Kidney (tissue), 14 donors: ENCODE results near the gene CMYA5. TPM values are rescaled to one million over a fixed set of nuclear protein-coding genes. Genes with fewer than 3 reads are reported as not detected.

Experiments
- DNase-seq, 5 donors: peaks; one replicate each; pipeline ENCODE4 v3.0.0-alpha.2; 2013 to 2020
- FAIRE-seq: peaks from 2 replicates; lab custom pipeline; 2012; peaks lifted over from hg19 to GRCh38; lab: Jason Lieb, UNC
- H3K27ac ChIP-seq, 2 donors: one replicate each; pipeline ENCODE4 v1.7.0; 2013; ENCODE audit warnings: low read depth in 2 of 2, low read length in 2 of 2, inconsistent platforms in 1 of 2
- H3K27me3 ChIP-seq: one replicate; pipeline ENCODE4 v1.7.1; 2013; ENCODE audit warnings: low read length, inconsistent platforms; ENCODE audit not compliant: control insufficient read depth, insufficient read depth
- H3K36me3 ChIP-seq, 3 donors: one replicate each; pipeline versions ENCODE4 v1.7.0 to v1.7.1; 2013; ENCODE audit warnings: low read length in 3 of 3, control low read depth in 1 of 3, inconsistent platforms in 1 of 3; ENCODE audit not compliant: insufficient read depth in 3 of 3, control insufficient read depth in 2 of 3
- H3K4me1 ChIP-seq, 3 donors: one replicate each; pipeline versions ENCODE4 v1.7.0 to v1.7.1; 2013; ENCODE audit warnings: low read length in 3 of 3, inconsistent platforms in 1 of 3, low read depth in 1 of 3; ENCODE audit not compliant: control insufficient read depth in 2 of 3, insufficient read depth in 2 of 3
- H3K4me3 ChIP-seq, 3 donors: one replicate each; pipeline versions ENCODE4 v1.7.0 to v1.8.1; 2013; ENCODE audit warnings: low read length in 3 of 3, control low read depth in 1 of 3, inconsistent platforms in 1 of 3
- H3K9ac ChIP-seq, 3 donors: one replicate each; pipeline versions ENCODE4 v1.7.0 to v1.7.1; 2013; ENCODE audit warnings: low read length in 3 of 3, control low read depth in 1 of 3, inconsistent platforms in 1 of 3
- H3K9me3 ChIP-seq, 3 donors: one replicate each; pipeline versions ENCODE4 v1.7.0 to v1.7.1; 2013; ENCODE audit warnings: low read length in 3 of 3, control low read depth in 1 of 3, inconsistent platforms in 1 of 3; ENCODE audit not compliant: control insufficient read depth in 2 of 3, insufficient read depth in 1 of 3
- intact Hi-C: fragments of 100-400 bp; cut with DNase I; formaldehyde crosslinking; loops from one replicate; pipeline ENCODE4 v1.11.1; 2022
- polyA plus RNA-seq: library from polyadenylated mRNA; stranded (reverse); fragments of 350-450 nt; fragmentation: Illumina TruSeq; extraction: RNeasy Lipid Tissue Mini Kit (QIAGEN cat#74804); gene quantifications from one replicate; pipeline ENCODE4 v1.2.3, GENCODE V29; 2014; ENCODE audit warnings: low read depth, low replicate concordance; ENCODE audit not compliant: insufficient read depth
- total RNA-seq: library from RNA; stranded (reverse); fragmentation: NEBNext Ultra II Directional; extraction: Animal tissue kit (Norgen Biotek cat#: 25700); gene quantifications from one replicate; pipeline ENCODE4 v1.2.1, GENCODE V29; 2021
- TF ChIP-seq, protein P1 (sequence below): IDR thresholded peaks from 3 replicates; pipeline ENCODE4 v1.5.1; 2012; ENCODE audit warnings: mild to moderate bottlenecking, moderate library complexity, borderline replicate concordance; ENCODE audit not compliant: insufficient read depth; ENCODE audit errors: extremely low read depth
- donor health status: control.
- donor health status: control.
- donor health status: control.
- donor health status: control.
- donor health status: control.
- donor health status: DM: yes; HTN: yes; CAD: no.
- donor health status: Normal renal cell carcinoma (clear cell type).

CMYA5 gene
- total and polyA plus RNA-seq, 2 donors from 2014 or later = 6.1 to 6.5 TPM

DNA sequence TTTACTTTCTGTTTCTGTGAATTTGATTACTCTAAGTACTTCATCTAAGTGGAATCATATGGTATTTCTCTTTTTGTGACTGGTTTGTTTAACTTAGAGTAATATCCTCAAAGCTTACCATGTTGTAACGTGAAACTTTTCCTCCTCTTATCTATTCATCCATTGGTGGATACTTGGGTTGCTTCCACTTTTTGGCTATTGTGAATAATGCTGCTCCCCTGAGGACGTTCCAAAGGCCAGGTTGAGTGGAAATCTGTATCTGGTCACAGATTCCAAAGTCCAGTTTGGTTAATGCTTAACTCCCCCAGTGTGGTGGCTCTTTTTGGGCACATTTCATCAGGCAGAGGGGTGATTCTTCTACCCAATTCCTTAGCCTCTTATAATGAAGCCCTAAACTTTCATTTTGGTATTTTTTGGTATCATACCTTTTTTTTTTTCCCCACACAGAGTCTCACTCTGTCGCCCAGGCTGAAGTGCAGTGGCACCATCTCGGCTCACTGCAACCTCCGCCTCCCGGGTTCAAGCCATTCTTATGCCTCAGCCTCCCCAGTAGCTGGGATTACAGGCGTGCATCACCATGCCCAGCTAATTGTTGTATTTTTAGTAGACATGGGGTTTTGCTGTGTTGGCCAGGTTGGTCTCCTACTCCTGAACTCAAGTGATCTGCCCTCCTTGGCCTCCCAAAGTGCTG is 65.4 kb downstream of the CMYA5 start:
- Histone ChIP-seq H3K27ac (peak overlapping the region; percentile 78 to 87), H3K27me3 (no peaks in the 10 kb centered on the region), H3K4me3 (peak overlapping the region in 2 of 3 donors; percentile 16 to 46), H3K9me3 (no peaks in the 10 kb centered on the region), H3K4me1 (peaks cover 0 to 24% (median 4%) of the 10 kb centered on the region in 3 donors), H3K36me3 (no peaks in the 10 kb centered on the region), H3K9ac (no peak overlapping the region)
- TF ChIP-seq, protein P1, sequence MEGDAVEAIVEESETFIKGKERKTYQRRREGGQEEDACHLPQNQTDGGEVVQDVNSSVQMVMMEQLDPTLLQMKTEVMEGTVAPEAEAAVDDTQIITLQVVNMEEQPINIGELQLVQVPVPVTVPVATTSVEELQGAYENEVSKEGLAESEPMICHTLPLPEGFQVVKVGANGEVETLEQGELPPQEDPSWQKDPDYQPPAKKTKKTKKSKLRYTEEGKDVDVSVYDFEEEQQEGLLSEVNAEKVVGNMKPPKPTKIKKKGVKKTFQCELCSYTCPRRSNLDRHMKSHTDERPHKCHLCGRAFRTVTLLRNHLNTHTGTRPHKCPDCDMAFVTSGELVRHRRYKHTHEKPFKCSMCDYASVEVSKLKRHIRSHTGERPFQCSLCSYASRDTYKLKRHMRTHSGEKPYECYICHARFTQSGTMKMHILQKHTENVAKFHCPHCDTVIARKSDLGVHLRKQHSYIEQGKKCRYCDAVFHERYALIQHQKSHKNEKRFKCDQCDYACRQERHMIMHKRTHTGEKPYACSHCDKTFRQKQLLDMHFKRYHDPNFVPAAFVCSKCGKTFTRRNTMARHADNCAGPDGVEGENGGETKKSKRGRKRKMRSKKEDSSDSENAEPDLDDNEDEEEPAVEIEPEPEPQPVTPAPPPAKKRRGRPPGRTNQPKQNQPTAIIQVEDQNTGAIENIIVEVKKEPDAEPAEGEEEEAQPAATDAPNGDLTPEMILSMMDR = no peak
- intact Hi-C loops = no loop called here
- peak in 2 of 5 donors; percentile 20 to 36 for DNase-seq
- no peak for FAIRE-seq

DNA sequence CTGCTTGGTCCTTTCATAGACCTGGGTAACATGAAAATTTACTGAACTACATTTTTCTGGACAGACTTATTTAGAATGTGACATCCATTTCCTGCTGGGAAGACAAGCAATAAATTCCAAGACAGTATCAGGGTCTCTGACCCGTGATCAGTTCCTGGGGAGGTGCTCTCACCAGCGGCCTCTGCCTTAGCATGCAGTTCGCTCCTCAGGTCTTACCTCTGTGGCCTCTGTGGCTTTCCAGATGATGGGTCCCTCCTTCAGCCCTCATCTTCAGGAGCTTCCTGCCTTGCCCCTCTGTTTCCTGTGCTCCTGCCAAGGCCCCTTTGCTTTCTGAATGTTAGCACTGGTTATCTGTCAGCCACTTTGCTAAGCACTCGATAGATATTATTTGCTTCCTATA is 66.4 kb downstream of the CMYA5 start:
- TF ChIP-seq, protein P1 = no peak
- peak overlapping the region in 1 of 2 donors; percentile 2 for H3K27ac ChIP-seq
- DNase-seq (peak in 1 of 5 donors; percentile 21), FAIRE-seq (no peak)
- no peaks in the 10 kb centered on the region for H3K9me3 ChIP-seq
- intact Hi-C loops = no loop called here
- H3K27me3 ChIP-seq = no peaks in the 10 kb centered on the region
- H3K4me1 ChIP-seq = peaks cover 0 to 24% (median 4%) of the 10 kb centered on the region in 3 donors
- H3K4me3 ChIP-seq = no peak overlapping the region
- no peak overlapping the region for H3K9ac ChIP-seq
- H3K36me3 ChIP-seq = no peaks in the 10 kb centered on the region

DNA sequence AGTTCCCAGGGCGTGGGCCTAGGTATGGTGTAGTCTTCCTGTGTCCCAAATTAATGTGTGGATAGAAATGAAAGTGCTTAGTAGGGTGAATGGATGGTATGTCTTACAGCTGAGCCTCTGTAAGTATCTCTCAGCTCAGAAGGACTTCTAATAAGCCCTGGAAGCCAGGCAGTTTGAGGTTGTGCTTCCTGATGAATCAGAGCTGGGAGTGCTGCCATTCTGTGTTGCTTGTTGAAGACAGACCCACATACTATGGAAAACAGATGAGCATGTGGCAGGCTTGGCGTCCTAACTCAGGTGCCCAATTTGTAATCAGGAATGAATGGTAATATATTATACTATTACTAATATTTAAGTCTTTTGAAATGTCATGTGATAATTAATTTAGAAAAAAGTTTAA is 69.8 kb downstream of the CMYA5 start:
- Histone ChIP-seq H3K9me3 (no peaks in the 10 kb centered on the region), H3K4me1 (peaks cover 0 to 16% (median 4%) of the 10 kb centered on the region in 3 donors), H3K36me3 (peaks cover 0 to 6% (median 4%) of the 10 kb centered on the region in 3 donors), H3K27ac (no peak overlapping the region), H3K4me3 (no peak overlapping the region), H3K9ac (no peak overlapping the region), H3K27me3 (no peaks in the 10 kb centered on the region)
- no peak for FAIRE-seq
- intact Hi-C loops = no loop called here
- DNase-seq = no peak
- TF ChIP-seq, protein P1 = no peak
